Fibroblast of pulmonary artery (primary cell): ENCODE results near the gene ADAMTSL1.
A peak's percentile ranks its signal among the peaks of the same experiment; 100 is the strongest.

Source experiments
- DNase-seq: peaks from one replicate; pipeline ENCODE4 v3.0.0-alpha.2; 2010; ENCODE audit warnings: low read depth
- H3K4me3 ChIP-seq: replicated peaks from 2 replicates; pipeline ENCODE4 v1.5.1; 2011; ENCODE audit warnings: low read depth, mild to moderate bottlenecking, control low read depth, low read length, moderate library complexity
- CTCF ChIP-seq: IDR thresholded peaks from 2 replicates; pipeline ENCODE4 v1.5.1; 2011; ENCODE audit warnings: mild to moderate bottlenecking, control low read depth, low read length, inconsistent platforms; ENCODE audit errors: missing control alignments

ADAMTSL1 gene

GRCh38 chr9:18905883-18906629 is 432.1 kb downstream of the ADAMTSL1 start:
- DNase-seq: peak; percentile 21
- no peak for TF ChIP-seq CTCF
- H3K4me3 ChIP-seq: no peak overlapping the region

- DNase-seq: peak; percentile 50
- no peak for TF ChIP-seq CTCF
- no peak overlapping the region for H3K4me3 ChIP-seq
These were observed 432.9 kb downstream of the ADAMTSL1 start for GRCh38 chr9:18906656-18907395.

GRCh38 chr9:18907927-18908625 is 434.1 kb downstream of the ADAMTSL1 start:
- H3K4me3 ChIP-seq: no peak overlapping the region
- TF ChIP-seq CTCF: no peak
- DNase-seq: no peak

GRCh38 chr9:18909140-18910018 is 435.4 kb downstream of the ADAMTSL1 start:
- TF ChIP-seq CTCF: no peak
- DNase-seq: no peak
- H3K4me3 ChIP-seq: no peak overlapping the region

GRCh38 chr9:18910435-18910834 is 436.5 kb downstream of the ADAMTSL1 start:
- TF ChIP-seq CTCF: no peak
- no peak for DNase-seq
- no peak overlapping the region for H3K4me3 ChIP-seq

GRCh38 chr9:18910916-18911315 is 437.0 kb downstream of the ADAMTSL1 start:
- no peak for DNase-seq
- H3K4me3 ChIP-seq: no peak overlapping the region
- TF ChIP-seq CTCF: no peak
